ENCODE data around the gene USP20.

DNA sequence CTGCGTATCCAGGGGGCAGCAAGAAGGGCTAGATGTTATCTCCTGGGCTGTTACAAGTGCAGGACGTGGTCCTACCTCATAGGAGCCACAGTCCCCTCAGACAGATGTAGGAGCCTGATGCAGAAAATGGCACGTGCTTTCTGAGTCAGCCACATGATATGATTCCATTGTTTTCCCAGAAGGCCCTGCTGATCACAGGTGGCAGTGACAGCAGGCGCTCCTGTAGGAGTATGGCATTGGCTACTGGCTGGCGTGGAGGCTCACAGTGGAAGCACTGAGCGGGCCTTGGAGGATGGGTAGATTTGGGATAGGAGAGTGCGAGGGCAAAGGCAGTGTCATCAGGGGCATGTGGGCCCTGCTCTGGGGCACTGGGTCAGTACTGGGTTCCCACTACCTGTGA is 21.9 kb downstream of the USP20 start:
- TF ChIP-seq, protein P1, sequence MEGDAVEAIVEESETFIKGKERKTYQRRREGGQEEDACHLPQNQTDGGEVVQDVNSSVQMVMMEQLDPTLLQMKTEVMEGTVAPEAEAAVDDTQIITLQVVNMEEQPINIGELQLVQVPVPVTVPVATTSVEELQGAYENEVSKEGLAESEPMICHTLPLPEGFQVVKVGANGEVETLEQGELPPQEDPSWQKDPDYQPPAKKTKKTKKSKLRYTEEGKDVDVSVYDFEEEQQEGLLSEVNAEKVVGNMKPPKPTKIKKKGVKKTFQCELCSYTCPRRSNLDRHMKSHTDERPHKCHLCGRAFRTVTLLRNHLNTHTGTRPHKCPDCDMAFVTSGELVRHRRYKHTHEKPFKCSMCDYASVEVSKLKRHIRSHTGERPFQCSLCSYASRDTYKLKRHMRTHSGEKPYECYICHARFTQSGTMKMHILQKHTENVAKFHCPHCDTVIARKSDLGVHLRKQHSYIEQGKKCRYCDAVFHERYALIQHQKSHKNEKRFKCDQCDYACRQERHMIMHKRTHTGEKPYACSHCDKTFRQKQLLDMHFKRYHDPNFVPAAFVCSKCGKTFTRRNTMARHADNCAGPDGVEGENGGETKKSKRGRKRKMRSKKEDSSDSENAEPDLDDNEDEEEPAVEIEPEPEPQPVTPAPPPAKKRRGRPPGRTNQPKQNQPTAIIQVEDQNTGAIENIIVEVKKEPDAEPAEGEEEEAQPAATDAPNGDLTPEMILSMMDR (IDR thresholded peaks at IDR 0.05) = no peak
- TF ChIP-seq POLR2A (IDR thresholded peaks at IDR 0.05) = no peak
